H1 (cell line): ENCODE data around the gene CCNY. TPM values are rescaled to one million over a fixed set of nuclear protein-coding genes. Genes with fewer than 3 reads are reported as not detected.

Experiments
- CTCF ChIA-PET: fragments of 300-600 bp; sonication (Branson Sonifier 250); formaldehyde crosslinking; loops from one replicate; lab custom pipeline; 2021; ENCODE audit not compliant: partially characterized antibody; lab: Charles Lee
- POLR2A ChIA-PET: fragments of 300-600 bp; sonication (Branson Sonifier 250); formaldehyde crosslinking; loops from one replicate; lab custom pipeline; 2021; ENCODE audit warnings: inconsistent platforms; ENCODE audit not compliant: partially characterized antibody; lab: Charles Lee
- DNase-seq, 2 experiments: peaks; one replicate each; pipeline versions ENCODE4 v3.0.0 to v3.0.0-alpha.2; 2010 to 2022; ENCODE audit warnings: low spot score in 2 of 2, low read depth in 1 of 2, mixed read lengths in 1 of 2
- FAIRE-seq: peaks from 2 replicates; lab custom pipeline; 2011; peaks lifted over from hg19 to GRCh38; lab: Jason Lieb, UNC
- H2AFZ ChIP-seq: 2 replicates; pipeline ENCODE4 v1.8.1; 2012; ENCODE audit warnings: low read length, inconsistent platforms
- H2AK5ac ChIP-seq: 2 replicates; pipeline ENCODE4 v1.6.1; 2013; ENCODE audit warnings: low read depth, low read length
- H2BK120ac ChIP-seq: replicated peaks from 2 replicates; pipeline ENCODE3; 2013; ENCODE audit warnings: low read depth, low read length, inconsistent platforms
- H2BK12ac ChIP-seq: 2 replicates; pipeline ENCODE4 v1.6.1; 2013; ENCODE audit warnings: low read depth, low read length
- H2BK15ac ChIP-seq: 2 replicates; pipeline ENCODE4 v1.6.1; 2013; ENCODE audit warnings: low read length
- H2BK20ac ChIP-seq: 2 replicates; pipeline ENCODE4 v1.6.1; 2013; ENCODE audit warnings: low read length
- H2BK5ac ChIP-seq: 2 replicates; pipeline ENCODE4 v1.6.1; 2013; ENCODE audit warnings: low read depth, low read length
- H3K14ac ChIP-seq: 2 replicates; pipeline ENCODE4 v1.6.1; 2013; ENCODE audit warnings: inconsistent platforms; ENCODE audit not compliant: insufficient read length
- H3K18ac ChIP-seq: 2 replicates; pipeline ENCODE4 v1.6.1; 2013; ENCODE audit warnings: low read length; ENCODE audit errors: extremely low read depth
- H3K23ac ChIP-seq: 2 replicates; pipeline ENCODE4 v1.6.1; 2013; ENCODE audit warnings: inconsistent platforms; ENCODE audit not compliant: insufficient read length
- H3K23me2 ChIP-seq: 2 replicates; pipeline ENCODE4 v1.6.1; 2013; ENCODE audit warnings: low read depth, low read length
- H3K27ac ChIP-seq: 2 replicates; pipeline ENCODE4 v1.6.1; 2011; ENCODE audit warnings: low read depth, low read length, inconsistent platforms
- H3K27me3 ChIP-seq, 4 experiments: replicated peaks in 1 of 4; 1 replicate in 1 of 4; 2 replicates in 3 of 4; pipeline versions ENCODE4 v1.6.1 to v1.8.1; 2011 to 2013; ENCODE audit warnings: low read length in 3 of 4, mild to moderate bottlenecking in 3 of 4, inconsistent platforms in 2 of 4, mixed read lengths in 2 of 4, moderate library complexity in 1 of 4; ENCODE audit not compliant: control insufficient read depth in 3 of 4, insufficient read depth in 3 of 4; ENCODE audit errors: extremely low read depth in 1 of 4
- H3K36me3 ChIP-seq, 4 experiments: 2 replicates each; pipeline versions ENCODE4 v1.6.1 to v1.8.1; 2011 to 2013; ENCODE audit warnings: mild to moderate bottlenecking in 4 of 4, low read length in 3 of 4, moderate library complexity in 2 of 4, control low read depth in 1 of 4, inconsistent platforms in 1 of 4; ENCODE audit not compliant: insufficient read depth in 4 of 4, control insufficient read depth in 2 of 4
- H3K4ac ChIP-seq: replicated peaks from 2 replicates; pipeline ENCODE3; 2013; ENCODE audit warnings: low read length, low read depth, mixed read lengths, inconsistent platforms; ENCODE audit not compliant: insufficient read length
- H3K4me1 ChIP-seq, 4 experiments: replicated peaks in 1 of 4; 1 replicate in 1 of 4; 2 replicates in 3 of 4; pipeline versions ENCODE4 v1.6.1 to v1.8.1; 2011 to 2013; ENCODE audit warnings: low read length in 3 of 4, inconsistent platforms in 2 of 4, mixed read lengths in 1 of 4; ENCODE audit not compliant: insufficient read depth in 4 of 4, control insufficient read depth in 3 of 4
- H3K4me2 ChIP-seq, 2 experiments: 2 replicates each; pipeline versions ENCODE4 v1.6.1 to v1.8.1; 2011 to 2013; ENCODE audit warnings: low read depth in 2 of 2, low read length in 2 of 2, control low read depth in 1 of 2, inconsistent platforms in 1 of 2, mild to moderate bottlenecking in 1 of 2; ENCODE audit not compliant: insufficient read depth in 1 of 2
- H3K4me3 ChIP-seq, 4 experiments: fragments of 200-600, 300-600 bp in 1 of 4; sonication (generic), shearing (Covaris generic), sonication (Bioruptor Twin) in 1 of 4; 2 replicates each; pipeline versions ENCODE4 v1.5.1 to v1.8.1; 2011 to 2016; ENCODE audit warnings: low read length in 4 of 4, low read depth in 3 of 4, control low read depth in 2 of 4, inconsistent platforms in 2 of 4, mild to moderate bottlenecking in 2 of 4, mixed read lengths in 1 of 4, moderate library complexity in 1 of 4; ENCODE audit not compliant: insufficient read depth in 2 of 4; ENCODE audit errors: extremely low read depth in 1 of 4
- H3K56ac ChIP-seq: replicated peaks from 2 replicates; pipeline ENCODE3; 2013; ENCODE audit warnings: low read depth, mild to moderate bottlenecking, mixed read lengths, low read length, inconsistent platforms; ENCODE audit not compliant: insufficient read length
- H3K79me1 ChIP-seq: 2 replicates; pipeline ENCODE4 v1.6.1; 2013; ENCODE audit warnings: low read depth, low read length, control low read depth
- H3K79me2 ChIP-seq, 2 experiments: 2 replicates each; pipeline versions ENCODE4 v1.6.1 to v1.8.1; 2012 to 2013; ENCODE audit warnings: low read length in 2 of 2, mild to moderate bottlenecking in 2 of 2, inconsistent platforms in 1 of 2; ENCODE audit not compliant: insufficient read depth in 2 of 2, control insufficient read depth in 1 of 2
- H3K9ac ChIP-seq, 4 experiments: replicated peaks in 1 of 4; 1 replicate in 1 of 4; 2 replicates in 3 of 4; pipeline versions ENCODE4 v1.6.1 to v1.8.1; 2011 to 2013; ENCODE audit warnings: low read depth in 3 of 4, low read length in 3 of 4, control low read depth in 2 of 4, mild to moderate bottlenecking in 2 of 4, moderate library complexity in 2 of 4, inconsistent platforms in 1 of 4; ENCODE audit errors: extremely low read depth in 1 of 4
- H3K9me3 ChIP-seq, 2 experiments: 2 replicates each; pipeline versions ENCODE4 v1.6.1 to v1.8.1; 2012 to 2013; ENCODE audit warnings: mild to moderate bottlenecking in 2 of 2, moderate library complexity in 2 of 2, control low read depth in 1 of 2, inconsistent platforms in 1 of 2, low read depth in 1 of 2, low read length in 1 of 2, mixed read lengths in 1 of 2; ENCODE audit not compliant: insufficient read depth in 2 of 2
- H4K20me1 ChIP-seq, 2 experiments: replicated peaks in 1 of 2; 2 replicates each; pipeline versions ENCODE3 to v1.8.1; 2011 to 2013; ENCODE audit warnings: inconsistent platforms in 2 of 2, low read length in 2 of 2, mild to moderate bottlenecking in 1 of 2; ENCODE audit not compliant: insufficient read depth in 2 of 2, control insufficient read depth in 1 of 2
- H4K5ac ChIP-seq: 2 replicates; pipeline ENCODE4 v1.6.1; 2013; ENCODE audit warnings: low read length, low read depth, mixed read lengths, inconsistent platforms; ENCODE audit not compliant: insufficient read length
- H4K8ac ChIP-seq: 2 replicates; pipeline ENCODE4 v1.8.0; 2013; ENCODE audit warnings: mild to moderate bottlenecking, moderate library complexity, low read length, inconsistent platforms; ENCODE audit not compliant: insufficient read depth; ENCODE audit errors: extremely low read depth
- H4K91ac ChIP-seq: replicated peaks from 2 replicates; pipeline ENCODE3; 2013; ENCODE audit warnings: low read length, mixed read lengths, inconsistent platforms; ENCODE audit not compliant: insufficient read length
- EP300 ChIP-seq, 2 experiments: IDR thresholded peaks; 1 replicate in 1 of 2; 2 replicates in 1 of 2; pipeline ENCODE4 v1.6.1; 2011 to 2012; ENCODE audit warnings: low read depth in 2 of 2, low read length in 2 of 2, mild to moderate bottlenecking in 2 of 2, borderline replicate concordance in 1 of 2, inconsistent platforms in 1 of 2, moderate library complexity in 1 of 2
- RNF2 ChIP-seq: fragments of 200-900, 300-1000 bp; sonication (generic); IDR thresholded peaks from 2 replicates; pipeline ENCODE4 v1.7.1; 2016; ENCODE audit warnings: borderline replicate concordance, low read depth, mild to moderate bottlenecking, antibody characterized with exemption, low read length; ENCODE audit not compliant: poor library complexity, severe bottlenecking; ENCODE audit errors: missing control alignments
- WGBS, 2 experiments: shearing (Covaris generic) in 1 of 2; methylation state at CpG; one replicate each; pipeline versions ENCODE4 v1.1.6 to v1.1.7; 2013 to 2015; ENCODE audit warnings: low lambda C conversion rate in 2 of 2, mixed read lengths in 2 of 2, inconsistent platforms in 1 of 2, low coverage in 1 of 2, missing lambda C conversion rate in 1 of 2; ENCODE audit not compliant: insufficient replicate concordance in 2 of 2, insufficient coverage in 1 of 2, insufficient read length in 1 of 2; ENCODE audit errors: extremely low coverage in 1 of 2, missing lambda C conversion rate in 1 of 2; 5-methylcytosine and 5-hydroxymethylcytosine counted together
- polyA plus RNA-seq, 7 experiments: library from polyadenylated mRNA; depleted of rRNA in 3 of 7; stranded (reverse) in 5 of 7; unstranded in 2 of 7; fragments of >200 nt in 5 of 7; fragments of 200-250 nt in 2 of 7; gene quantifications; 1 replicate in 5 of 7; 2 replicates in 1 of 7; 4 replicates in 1 of 7; pipeline versions ENCODE4 v1.2.1 to v1.2.3, GENCODE V29; 2011 to 2013; ENCODE audit warnings: missing spikeins in 2 of 7, mixed read lengths in 2 of 7
- total RNA-seq: library from RNA; stranded (reverse); fragmentation: NEBNext Ultra II Directional; extraction: Animal tissue kit (Norgen Biotek cat#: 25700); gene quantifications from 2 replicates; pipeline ENCODE4 v1.2.1, GENCODE V29; 2021

Gene CCNY
- total and polyA plus RNA-seq, 2 of the 8 experiments (the other 6 are each of a cell fraction or from before 2014, with no cell fraction given), result 25.3 to 68.2 TPM

DNA sequence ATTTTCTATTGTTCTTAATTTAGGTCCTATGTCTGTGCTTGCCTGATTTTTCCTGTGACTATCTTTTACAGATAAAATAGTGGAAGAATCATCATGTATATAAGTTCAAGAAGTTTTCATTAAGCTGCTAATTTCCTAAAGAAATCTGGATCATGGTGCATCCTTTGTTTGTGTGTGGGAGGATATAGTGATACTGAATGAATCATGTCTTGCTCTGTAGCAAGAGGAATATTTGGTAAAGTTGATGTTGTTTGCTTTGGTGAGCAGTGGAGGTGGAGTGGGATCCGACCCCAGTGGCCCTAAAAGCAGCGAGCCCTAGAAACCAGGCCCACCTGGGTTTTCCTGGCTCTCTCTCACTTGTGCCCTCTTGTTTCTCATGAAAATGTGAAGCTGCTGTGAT lies 83.7 kb downstream of the CCNY start:
- H3K79me2 ChIP-seq, result peaks cover 5 to 87% of the 10 kb centered on the region in 2 experiments
- H3K79me1 ChIP-seq, result peaks cover 9% of the 10 kb centered on the region; the same call in 1 of the 2 replicates
- H3K4me3 ChIP-seq, result no peak overlapping the region
- no peak overlapping the region for H2BK15ac ChIP-seq
- no peaks in the 10 kb centered on the region for H3K9me3 ChIP-seq
- H2BK12ac ChIP-seq, result no peak overlapping the region
- H2BK5ac ChIP-seq, result no peak overlapping the region
- no peak overlapping the region for H3K4ac ChIP-seq
- H3K36me3 ChIP-seq, result no peaks in the 10 kb centered on the region
- no peak overlapping the region for H3K27ac ChIP-seq
- H4K91ac ChIP-seq, result no peak overlapping the region
- H3K9ac ChIP-seq, result no peak overlapping the region
- H2BK120ac ChIP-seq, result no peak overlapping the region
- FAIRE-seq, result no peak
- no peak overlapping the region for H2AK5ac ChIP-seq
- ChIA-PET POLR2A (interaction anchor here (1.0 kb wide), 1 partner anchor 8 kb away, joined by 3 read pairs; no protein-coding TSS in a partner anchor), CTCF (interaction anchor here (0.9 kb wide), 1 partner anchor 25 kb away, joined by 3 read pairs; no protein-coding TSS in a partner anchor)
- TF ChIP-seq RNF2 (no peak), EP300 (IDR thresholded peaks at IDR 0.05; ENCODE audit: borderline replicate concordance in 1 of 2, low read depth in 2 of 2, low read length in 2 of 2) (no peak)
- peaks cover 10 to 28% (median 20%) of the 10 kb centered on the region in 4 experiments for H3K4me1 ChIP-seq
- H4K20me1 ChIP-seq, result peaks cover 2 to 6% of the 10 kb centered on the region in 2 experiments
- H3K14ac ChIP-seq, result no peak overlapping the region
- no peak overlapping the region for H3K56ac ChIP-seq
- H4K5ac ChIP-seq, result no peak overlapping the region
- no peak for DNase-seq
- no peak overlapping the region for H3K23ac ChIP-seq
- H3K27me3 ChIP-seq, result no peaks in the 10 kb centered on the region
- H2BK20ac ChIP-seq, result no peak overlapping the region
- no peak overlapping the region for H2AFZ ChIP-seq
- H3K23me2 ChIP-seq, result no peaks in the 10 kb centered on the region
- no peak overlapping the region for H3K4me2 ChIP-seq
- no peak overlapping the region for H3K18ac ChIP-seq
- 91% methylated on average over 2 of the region's 2 CpGs; no CpG with 5 or more reads in 1 of the 2 experiments for WGBS, 2 experiments
- no peak overlapping the region for H4K8ac ChIP-seq
